MCF 10A (cell line): ENCODE measurements around the gene EXOSC10. TPM values are rescaled to one million over a fixed set of nuclear protein-coding genes. Genes with fewer than 3 reads are reported as not detected.
"Not testable (repeated sequence)": the region's sequence is repeated elsewhere in the genome, so short reads cannot be mapped to it uniquely, and the experiment has no call there.

Source experiments
- BruUV-seq: library from RNA; stranded (reverse); fragments of 400-500 nt; replicated peaks from 2 replicates; lab custom pipeline; 2021; lab: Mats Ljungman, UMichigan
- CTCF ChIA-PET: fragments of 300-600 bp; sonication (Branson Sonifier 250); formaldehyde crosslinking; extraction: SDS; loops from one replicate; lab custom pipeline; 2021; ENCODE audit warnings: antibody characterized with exemption, inconsistent platforms; lab: Yijun Ruan, JAX
- POLR2A ChIA-PET: fragments of 300-600, 350-650 bp; sonication (Branson Sonifier 250); formaldehyde crosslinking; extraction: SDS; loops from one replicate; lab custom pipeline; 2020; ENCODE audit warnings: antibody characterized with exemption, inconsistent platforms; lab: Yijun Ruan, JAX
- DNase-seq: peaks from one replicate; pipeline ENCODE4 v3.0.0-alpha.2; 2018; ENCODE audit not compliant: unreplicated experiment
- H3K27ac Mint-ChIP-seq: one replicate; pipeline ENCODE4 v1.8.0; 2022; ENCODE audit warnings: mild to moderate bottlenecking, low read depth, mixed read lengths; ENCODE audit not compliant: unreplicated experiment
- H3K27me3 Mint-ChIP-seq: one replicate; pipeline ENCODE4 v1.8.0; 2022; ENCODE audit warnings: mixed read lengths; ENCODE audit not compliant: insufficient read depth, unreplicated experiment
- H3K36me3 Mint-ChIP-seq: one replicate; pipeline ENCODE4 v1.8.0; 2022; ENCODE audit warnings: mild to moderate bottlenecking, moderate library complexity, mixed read lengths; ENCODE audit not compliant: insufficient read depth, unreplicated experiment
- H3K4me1 Mint-ChIP-seq: one replicate; pipeline ENCODE4 v1.8.0; 2022; ENCODE audit warnings: mixed read lengths; ENCODE audit not compliant: insufficient read depth, unreplicated experiment
- H3K4me3 Mint-ChIP-seq: one replicate; pipeline ENCODE4 v1.8.0; 2022; ENCODE audit warnings: mild to moderate bottlenecking, moderate library complexity, mixed read lengths; ENCODE audit not compliant: unreplicated experiment
- H3K9me3 Mint-ChIP-seq: one replicate; pipeline ENCODE4 v1.8.0; 2022; ENCODE audit warnings: mixed read lengths; ENCODE audit not compliant: unreplicated experiment
- CTCF ChIP-seq: fragments of 200-600 bp; IDR thresholded peaks from one replicate; pipeline ENCODE4 v1.8.0; 2022; ENCODE audit warnings: antibody characterized with exemption, mild to moderate bottlenecking; ENCODE audit not compliant: unreplicated experiment
- intact Hi-C: fragments of 100-400 bp; cut with micrococcal nuclease; formaldehyde crosslinking; loops from 2 replicates; pipeline ENCODE4 v1.14.1; 2022
- total RNA-seq: library from RNA; stranded (reverse); gene quantifications from 2 replicates; pipeline ENCODE4 v1.2.3, GENCODE V29; 2022

The EXOSC10 gene
- total RNA-seq, 1 experiment from 2014 or later, result 65.1 TPM

DNA sequence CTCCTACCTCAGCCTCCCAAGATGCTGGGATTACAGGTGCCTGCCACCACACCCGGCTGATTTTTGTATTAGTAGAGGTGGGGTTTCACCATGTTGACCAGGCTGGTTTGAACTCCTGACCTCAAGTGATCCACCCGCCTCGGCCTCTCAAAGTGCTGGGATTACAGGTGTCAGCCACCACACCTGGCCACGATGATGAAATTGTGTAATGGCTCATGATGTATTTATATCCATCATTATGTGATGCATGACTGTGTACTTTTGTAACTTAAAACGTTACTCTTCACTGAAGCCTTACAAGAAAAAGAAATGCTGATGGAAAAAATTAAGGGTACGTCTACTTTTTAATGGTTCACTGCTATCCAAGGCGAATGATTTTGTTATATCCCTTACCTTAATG lies 79.7 kb downstream of the EXOSC10 start:
- ChIA-PET POLR2A (interaction anchor here (0.6 to 0.7 kb wide), 3 partner anchors 8 to 482 kb away, joined by 3 read pairs; no protein-coding TSS in a partner anchor), CTCF (interaction anchor here (1.5 kb wide), 2 partner anchors 18 to 29 kb away, joined by 5 to 7 read pairs; no protein-coding TSS in a partner anchor)
- intact Hi-C loops, result no loop called here
- Mint-ChIP-seq H3K36me3 (peaks cover 98% of the 10 kb centered on the region), H3K27me3 (no peaks in the 10 kb centered on the region), H3K4me3 (no peak overlapping the region), H3K4me1 (peaks cover 18% of the 10 kb centered on the region), H3K27ac (no peak overlapping the region), H3K9me3 (no peaks in the 10 kb centered on the region)
- no peak for TF ChIP-seq CTCF
- no TSS peak for BruUV-seq
- no peak for DNase-seq

DNA sequence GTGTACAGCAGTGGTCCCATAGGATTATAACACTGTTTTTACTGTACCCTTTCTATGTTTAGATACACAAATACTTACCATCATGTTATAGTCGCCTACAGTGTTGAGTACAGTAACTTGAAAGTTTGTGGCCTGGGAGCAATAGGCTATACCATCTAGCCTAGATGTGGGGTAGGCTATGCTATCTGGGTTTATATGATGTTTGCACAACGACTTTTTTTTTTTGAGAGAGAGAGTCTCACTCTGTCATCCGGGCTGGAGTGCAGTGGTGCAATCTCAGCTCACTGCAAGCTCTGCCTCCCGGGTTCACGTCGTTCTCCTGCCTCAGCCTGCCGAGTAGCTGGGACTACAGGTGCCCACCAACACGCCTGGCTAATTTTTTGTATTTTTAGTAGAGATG lies 80.3 kb downstream of the EXOSC10 start:
- POLR2A ChIA-PET, BruUV-seq, H3K9me3 Mint-ChIP-seq, intact Hi-C loops, DNase-seq, H3K27me3 Mint-ChIP-seq, CTCF ChIA-PET, H3K27ac Mint-ChIP-seq, H3K4me3 Mint-ChIP-seq: not testable (repeated sequence)
- Mint-ChIP-seq H3K4me1 (peaks cover 12% of the 10 kb centered on the region), H3K36me3 (peaks cover 98% of the 10 kb centered on the region)

Other genes with a start within 250 kb of the EXOSC10 start
- gene TARDBP, start 87.2 kb downstream of the EXOSC10 start, total RNA-seq, result 144 and 172 TPM in 2 replicates
- 0.17 and 0.51 TPM in 2 replicates for gene MASP2, start 52.6 kb downstream of the EXOSC10 start, total RNA-seq
- 284 and 327 TPM in 2 replicates for gene SRM, start 39.9 kb downstream of the EXOSC10 start, total RNA-seq
- gene ANGPTL7, start 89.5 kb upstream of the EXOSC10 start, total RNA-seq, result not detected in 2 replicates
- gene MTOR, start 162.7 kb upstream of the EXOSC10 start, total RNA-seq, result 45.9 and 54.0 TPM in 2 replicates
- gene UBIAD1, start 173.3 kb upstream of the EXOSC10 start, total RNA-seq, result 21.7 and 23.2 TPM in 2 replicates